ENCODE results near the gene MICAL2.

GRCh38 chr11:12167061-12168000 is 56.9 kb downstream of the MICAL2 start:
- TF ChIP-seq CTCF (IDR thresholded peaks at IDR 0.05), result no peak
- no peak for TF ChIP-seq POLR2A (IDR thresholded peaks at IDR 0.05)
